IPS-18c (cell line): Measurements from ENCODE around the gene EFTUD2.

Experiments used
- H3K4me3 ChIP-seq: 2 replicates; pipeline ENCODE4 v1.7.0; 2013; ENCODE audit warnings: low read depth, mild to moderate bottlenecking, low read length, moderate library complexity; ENCODE audit not compliant: insufficient read depth
- H3K9me3 ChIP-seq: one replicate; pipeline ENCODE4 v1.6.1; 2013; ENCODE audit warnings: mild to moderate bottlenecking, low read length, moderate library complexity; ENCODE audit not compliant: control insufficient read depth, insufficient read depth

The EFTUD2 gene

DNA sequence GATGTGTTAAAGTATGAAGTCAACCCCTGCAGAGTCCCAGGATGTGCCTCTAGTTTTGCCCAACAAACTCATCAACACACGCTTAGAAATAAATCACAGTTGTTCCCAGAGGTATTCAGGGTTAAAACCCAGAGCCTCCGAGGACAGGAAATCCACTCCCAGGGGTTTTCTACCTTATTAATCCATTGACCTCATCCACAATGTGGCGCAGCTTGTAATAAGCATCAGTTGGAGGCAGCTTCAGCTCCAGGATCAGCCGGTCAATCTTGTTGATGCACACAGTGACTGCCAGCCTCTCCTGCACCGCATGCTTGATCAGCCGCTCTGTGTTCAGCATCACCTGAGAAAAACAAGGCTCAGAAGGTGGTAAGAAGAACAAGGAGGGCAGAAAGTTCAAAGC is 23.5 kb downstream of the EFTUD2 start:
- Histone ChIP-seq H3K9me3 (no peaks in the 10 kb centered on the region), H3K4me3 (no peak overlapping the region)

DNA sequence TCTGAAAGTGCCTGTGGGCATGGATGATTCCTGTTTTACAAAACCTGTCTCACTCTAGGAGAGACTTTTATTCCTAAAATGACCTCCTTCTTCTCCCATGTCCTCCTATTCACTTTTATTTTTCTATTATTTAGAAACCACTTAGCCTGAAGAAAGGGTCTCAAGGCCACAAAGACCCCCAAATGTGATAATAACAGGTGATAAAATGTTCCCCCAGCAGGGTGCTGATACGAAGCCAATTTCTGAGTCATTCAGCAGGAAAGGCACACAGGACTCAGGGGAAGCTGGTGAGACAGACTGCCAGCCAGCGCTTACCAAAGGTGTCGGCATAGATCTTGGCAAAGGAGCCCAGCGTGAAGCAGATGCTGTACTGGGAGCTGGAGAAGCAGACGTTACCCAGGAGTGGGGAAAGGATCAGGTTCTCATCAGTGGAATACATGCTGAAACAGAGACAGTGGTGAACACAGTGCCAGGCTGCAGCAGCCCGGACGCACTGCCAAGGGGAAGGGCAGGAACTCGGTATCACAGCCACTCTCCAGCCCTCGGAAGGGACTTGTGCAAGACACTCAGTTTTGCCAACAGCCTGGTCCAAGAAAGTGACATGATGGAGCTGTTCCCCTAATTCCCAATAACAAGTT is 27.0 kb downstream of the EFTUD2 start:
- Histone ChIP-seq H3K9me3 (no peaks in the 10 kb centered on the region), H3K4me3 (no peak overlapping the region)

DNA sequence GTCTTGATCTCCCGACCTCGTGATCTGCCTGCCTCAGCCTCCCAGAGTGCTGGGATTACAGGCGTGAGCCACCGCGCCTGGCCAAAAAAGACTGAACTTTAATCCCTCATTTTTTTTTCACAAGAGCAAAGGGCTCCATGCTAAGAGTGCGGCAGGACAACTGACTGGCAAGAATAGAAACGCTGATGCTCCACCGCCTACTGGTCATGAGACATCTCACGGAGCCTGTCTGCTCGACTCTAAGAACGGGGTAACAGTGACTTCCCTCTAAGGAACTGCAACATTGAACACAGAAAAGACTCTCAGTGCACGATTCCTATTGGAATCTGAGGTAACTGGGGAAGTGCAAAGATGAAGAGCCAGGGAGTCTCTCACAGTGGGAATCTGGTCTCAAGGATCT is 27.7 kb downstream of the EFTUD2 start:
- Histone ChIP-seq H3K4me3 (no peak overlapping the region), H3K9me3 (no peaks in the 10 kb centered on the region)

DNA sequence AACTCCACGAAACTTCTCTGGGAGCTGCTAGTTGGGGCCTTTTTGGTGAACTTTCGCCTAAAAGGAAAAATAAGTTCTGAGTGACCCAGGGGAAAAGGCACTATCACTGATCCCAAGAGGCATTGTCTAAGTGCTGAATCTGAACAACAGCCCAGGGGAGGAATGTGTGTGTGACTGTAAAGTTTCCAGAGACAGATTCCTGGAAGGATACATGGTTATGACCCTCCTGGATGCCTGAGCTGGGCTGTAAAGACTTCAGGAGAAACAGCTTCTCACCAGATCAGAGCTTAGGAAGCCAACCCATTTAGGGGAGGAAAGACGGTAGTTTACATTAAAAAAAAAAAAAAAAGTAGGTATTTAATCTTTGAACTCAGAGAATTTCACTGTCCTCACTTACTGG is 31.4 kb downstream of the EFTUD2 start:
- no peak overlapping the region for H3K4me3 ChIP-seq
- H3K9me3 ChIP-seq, result no peaks in the 10 kb centered on the region

DNA sequence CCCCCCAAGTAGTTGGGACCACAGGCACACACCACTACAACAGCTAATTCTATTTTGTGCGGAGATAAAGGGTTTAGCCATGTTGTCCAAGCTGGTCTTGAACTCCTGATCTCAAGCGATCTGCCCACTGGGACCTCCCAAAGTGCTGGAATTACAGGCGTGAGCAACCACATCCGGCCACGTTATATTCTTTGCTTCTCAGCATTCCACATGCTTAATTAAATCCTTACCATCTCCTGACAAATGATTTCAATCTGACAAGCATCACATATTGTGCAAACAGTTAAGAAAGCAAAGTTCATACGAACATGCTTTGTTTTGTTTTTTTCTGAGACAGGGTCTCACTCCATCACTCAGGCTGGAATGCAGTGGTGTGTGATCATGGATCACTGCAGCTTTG is 33.3 kb downstream of the EFTUD2 start:
- Histone ChIP-seq H3K9me3 (no peaks in the 10 kb centered on the region), H3K4me3 (no peak overlapping the region)

DNA sequence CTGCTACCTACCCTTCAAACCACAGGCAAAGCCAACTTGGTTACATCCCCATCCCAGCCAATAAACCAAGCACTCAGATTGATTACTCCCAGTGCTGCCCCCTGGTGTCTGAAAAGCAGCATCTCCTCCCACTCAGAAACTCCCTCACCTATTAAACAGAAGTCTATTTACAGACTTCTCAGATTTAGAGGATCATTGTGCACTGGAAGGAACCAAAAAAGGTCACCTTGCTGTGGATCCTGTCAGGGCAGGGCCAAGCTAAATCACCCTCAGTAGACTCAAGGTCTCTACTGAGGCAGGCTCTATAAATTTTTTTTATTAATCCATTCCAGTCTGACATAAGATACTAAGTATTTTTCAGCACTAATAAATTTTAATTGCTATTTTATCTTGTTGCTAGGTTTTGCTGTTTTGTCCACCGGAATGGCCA is 34.0 kb downstream of the EFTUD2 start:
- H3K4me3 ChIP-seq, result no peak overlapping the region
- H3K9me3 ChIP-seq, result no peaks in the 10 kb centered on the region

DNA sequence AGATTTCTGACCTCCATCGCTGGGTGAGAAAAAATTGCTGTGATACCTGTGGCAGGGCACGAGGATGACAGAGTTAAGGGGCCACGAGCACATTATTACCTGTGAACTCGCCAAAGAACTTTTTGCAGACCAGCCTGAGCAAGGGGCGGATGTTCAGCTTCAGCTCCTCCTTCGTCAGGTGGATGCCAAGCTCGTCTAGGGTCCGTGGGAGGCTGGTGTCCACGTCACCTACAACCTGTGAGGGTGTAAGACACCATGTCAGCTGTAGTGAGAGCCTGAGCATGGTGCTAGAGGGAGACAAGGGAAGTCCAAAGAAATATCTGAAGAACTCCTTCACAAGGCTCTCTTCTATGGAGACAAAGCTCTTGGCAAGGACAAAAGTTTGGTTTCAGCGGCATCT is 34.4 kb downstream of the EFTUD2 start:
- H3K4me3 ChIP-seq, result no peak overlapping the region
- H3K9me3 ChIP-seq, result no peaks in the 10 kb centered on the region

DNA sequence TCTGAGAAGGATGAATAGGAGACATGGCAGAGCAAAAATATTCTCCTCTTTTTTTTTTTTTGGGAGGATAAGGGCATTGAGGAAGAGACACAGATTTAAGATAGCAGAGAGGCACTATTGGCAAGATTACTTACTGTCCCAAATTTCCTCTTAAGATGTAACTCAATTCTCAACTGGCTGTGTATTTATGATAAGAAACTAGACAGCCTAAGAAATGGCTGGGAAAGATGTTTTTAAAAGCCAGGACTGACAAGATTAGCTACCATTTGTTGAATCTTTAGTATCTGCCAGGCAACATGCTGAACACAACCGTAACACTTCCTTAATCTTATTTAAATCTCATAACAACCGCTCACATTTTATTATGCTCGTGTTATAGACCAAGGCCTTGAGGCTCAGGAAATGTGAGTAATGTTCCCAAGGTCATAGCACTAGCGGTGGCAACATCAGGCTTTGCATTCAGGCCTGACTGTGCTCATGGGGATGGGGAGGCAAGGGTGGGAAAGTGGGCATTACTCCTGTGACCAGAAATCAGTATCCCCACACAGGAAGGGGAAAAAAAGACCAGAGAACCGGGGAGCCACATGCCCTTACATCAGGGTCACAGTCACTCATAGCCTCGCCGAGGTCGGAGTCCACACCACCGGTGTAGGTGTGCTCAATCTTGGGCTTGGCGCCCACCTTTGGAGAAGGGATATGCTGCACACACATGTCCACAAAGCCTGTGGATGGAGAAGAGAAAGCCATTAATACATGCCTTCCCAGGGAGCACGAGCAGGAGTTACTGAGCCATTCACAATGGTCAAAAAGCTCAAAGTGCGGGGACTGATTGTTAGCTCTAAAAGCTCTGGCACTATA is 36.0 kb downstream of the EFTUD2 start:
- Histone ChIP-seq H3K9me3 (no peaks in the 10 kb centered on the region), H3K4me3 (no peak overlapping the region)

DNA sequence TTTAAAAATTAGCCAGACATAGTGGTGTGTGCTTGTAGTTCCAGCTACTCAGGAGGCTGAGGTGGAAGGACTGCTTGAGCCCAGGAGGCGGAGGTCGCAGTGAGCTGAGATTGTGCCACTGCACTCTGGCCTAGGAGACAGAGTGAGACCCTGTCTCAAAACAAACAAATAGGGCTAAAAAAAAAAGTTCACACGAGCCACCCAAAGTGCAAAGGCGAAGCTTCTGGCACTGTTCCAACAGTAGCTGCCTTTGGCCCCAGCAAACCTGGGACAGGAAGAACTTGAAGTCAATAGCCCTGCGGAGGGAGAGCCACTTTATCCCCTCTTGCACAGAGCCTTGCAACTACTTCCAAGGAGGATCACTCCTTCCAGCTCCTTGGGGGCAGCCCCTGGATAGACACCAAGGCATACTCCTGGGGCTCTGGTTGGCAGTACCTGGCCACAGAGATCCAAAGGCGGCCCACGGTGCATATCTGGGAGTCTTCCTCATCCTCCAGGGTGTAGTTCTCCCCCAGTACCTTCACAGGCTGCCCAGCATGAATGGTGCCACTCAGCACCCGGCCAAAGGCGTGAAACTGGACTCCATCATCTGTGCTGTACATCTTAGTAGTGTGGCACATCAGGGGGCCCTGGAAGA is 36.8 kb downstream of the EFTUD2 start:
- Histone ChIP-seq H3K9me3 (no peaks in the 10 kb centered on the region), H3K4me3 (no peak overlapping the region)

DNA sequence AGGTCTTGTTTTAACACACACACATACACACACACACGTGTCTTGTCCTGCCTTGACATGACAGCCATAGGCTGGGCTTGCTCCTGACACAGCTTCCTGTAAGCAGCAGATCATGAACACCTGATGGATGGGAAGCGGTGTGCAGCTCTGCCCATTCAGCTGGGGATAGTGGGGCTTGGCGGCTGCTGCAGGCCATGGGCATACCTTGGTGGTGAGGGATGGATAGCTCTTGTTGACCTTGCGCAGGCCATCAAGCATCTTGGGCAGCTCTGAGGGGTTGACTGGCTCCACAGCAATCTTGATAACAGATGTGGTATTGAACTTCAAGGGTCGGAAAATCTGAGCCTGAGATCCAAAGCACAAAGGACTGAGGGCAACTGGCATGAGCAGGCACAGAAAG is 39.5 kb downstream of the EFTUD2 start:
- no peaks in the 10 kb centered on the region for H3K9me3 ChIP-seq

DNA sequence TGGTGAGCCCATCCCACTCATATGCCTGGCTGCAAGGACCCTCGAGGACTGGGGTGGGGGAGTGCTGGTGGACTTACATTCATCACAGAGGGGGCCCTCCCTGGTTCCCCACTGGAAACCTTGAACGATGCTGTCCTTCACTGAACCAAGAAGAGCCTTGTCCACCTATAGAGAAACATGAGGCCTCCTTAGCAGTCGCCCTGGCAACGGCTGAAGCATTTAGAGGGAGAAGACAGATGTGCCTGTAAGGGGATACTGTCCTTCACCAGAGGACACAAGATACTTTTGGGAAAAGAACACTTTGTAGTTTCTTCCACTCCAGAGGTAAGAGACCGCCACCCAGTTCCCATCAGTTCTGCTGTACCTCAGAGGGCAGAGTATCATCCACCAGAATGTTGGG is 45.1 kb downstream of the EFTUD2 start:
- no peak overlapping the region for H3K4me3 ChIP-seq
- no peaks in the 10 kb centered on the region for H3K9me3 ChIP-seq

More for the DNA sequence above, 39.5 kb downstream of the EFTUD2 start:
- H3K4me3 ChIP-seq, result no peak overlapping the region

DNA sequence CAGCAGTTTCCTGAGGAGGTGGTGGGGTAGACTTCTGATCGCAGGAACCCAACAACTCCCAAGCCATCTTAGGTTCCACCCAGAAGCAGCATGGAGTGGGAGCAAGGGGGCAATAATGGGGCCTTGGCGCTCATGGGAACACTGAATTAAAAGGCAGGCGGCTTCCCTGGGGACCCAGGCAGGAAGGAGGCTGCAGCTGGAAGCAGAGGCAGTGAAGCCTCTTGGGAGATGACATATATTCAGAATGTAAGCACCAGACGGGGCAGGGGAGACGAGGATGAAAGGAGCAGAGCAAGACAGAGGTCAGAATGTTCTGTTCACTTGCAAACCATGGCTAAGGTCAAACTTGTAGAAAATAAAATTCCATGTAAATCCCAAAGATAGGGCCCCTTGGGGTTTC is 48.6 kb downstream of the EFTUD2 start:
- Histone ChIP-seq H3K4me3 (no peak overlapping the region), H3K9me3 (no peaks in the 10 kb centered on the region)

DNA sequence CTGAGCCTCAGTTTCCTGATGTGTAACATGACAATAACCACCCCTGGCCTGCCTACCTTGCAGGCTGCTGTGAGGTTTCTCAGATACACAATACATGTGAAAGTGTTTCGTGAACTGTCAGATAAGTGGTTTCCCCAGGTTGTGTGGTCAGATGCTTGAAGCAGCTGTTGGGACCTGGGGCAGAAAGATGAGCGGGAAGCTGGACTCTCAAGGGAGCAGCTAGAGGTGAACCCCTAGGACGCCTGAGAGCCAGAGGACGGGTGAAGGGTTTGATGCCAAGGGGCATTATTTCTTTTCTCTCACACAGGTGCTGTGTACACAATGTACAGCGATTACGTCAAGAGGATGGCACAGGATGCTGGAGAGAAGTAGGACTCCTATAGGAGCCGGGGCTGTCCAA is 49.2 kb downstream of the EFTUD2 start:
- H3K4me3 ChIP-seq, result no peak overlapping the region
- no peaks in the 10 kb centered on the region for H3K9me3 ChIP-seq

DNA sequence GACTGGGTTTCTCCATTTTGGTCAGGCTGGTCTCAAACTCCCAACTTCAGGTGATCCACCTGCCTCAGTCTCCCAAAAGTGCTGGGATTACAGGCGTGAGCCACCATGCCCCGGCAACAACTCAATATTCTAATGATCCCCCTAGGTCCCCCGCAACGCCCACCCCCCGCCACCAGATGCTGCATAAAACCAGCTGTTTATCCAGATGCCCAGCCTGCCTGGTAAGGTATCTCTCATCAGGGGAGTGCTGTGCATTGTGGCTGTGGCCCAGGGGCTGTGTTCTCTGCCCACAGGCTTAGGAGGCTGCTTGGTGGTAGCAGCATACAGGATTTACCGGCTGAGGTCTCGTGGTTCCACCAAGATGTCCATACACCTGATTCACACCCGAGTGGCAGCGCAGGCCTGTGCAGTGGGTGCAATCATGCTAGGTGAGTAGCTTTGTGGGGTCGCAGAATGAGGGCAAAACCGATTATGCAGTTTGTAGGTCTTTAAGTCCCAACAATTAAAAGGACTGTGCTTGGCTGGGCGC is 50.2 kb downstream of the EFTUD2 start:
- Histone ChIP-seq H3K9me3 (no peaks in the 10 kb centered on the region), H3K4me3 (no peak overlapping the region)

DNA sequence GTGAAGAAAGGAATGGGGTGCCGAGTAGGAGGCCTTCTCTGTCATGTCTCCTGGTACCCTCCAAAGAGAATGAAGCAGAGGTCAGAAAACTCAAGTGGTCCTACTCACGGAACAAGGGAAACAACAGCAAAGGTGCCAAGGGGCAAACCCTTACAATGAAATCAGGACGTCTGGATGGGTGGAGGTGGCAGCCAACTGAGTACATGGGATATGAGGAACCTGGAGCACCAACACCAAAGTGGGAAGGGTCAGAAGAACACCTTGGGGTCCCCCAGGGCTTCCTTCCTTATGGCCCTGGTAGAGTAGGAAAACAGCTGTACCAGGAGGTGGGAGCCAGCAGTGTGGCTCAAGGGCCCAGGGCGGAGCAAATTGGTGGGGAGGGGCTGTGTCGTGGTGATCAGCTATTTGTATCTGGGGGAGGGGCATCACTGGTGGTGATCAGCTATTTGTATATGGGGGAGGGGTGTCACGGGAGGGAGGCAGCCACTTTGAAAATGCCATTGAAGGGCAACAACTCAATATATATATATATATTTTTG is 50.9 kb downstream of the EFTUD2 start:
- H3K9me3 ChIP-seq, result no peaks in the 10 kb centered on the region
- no peak overlapping the region for H3K4me3 ChIP-seq

DNA sequence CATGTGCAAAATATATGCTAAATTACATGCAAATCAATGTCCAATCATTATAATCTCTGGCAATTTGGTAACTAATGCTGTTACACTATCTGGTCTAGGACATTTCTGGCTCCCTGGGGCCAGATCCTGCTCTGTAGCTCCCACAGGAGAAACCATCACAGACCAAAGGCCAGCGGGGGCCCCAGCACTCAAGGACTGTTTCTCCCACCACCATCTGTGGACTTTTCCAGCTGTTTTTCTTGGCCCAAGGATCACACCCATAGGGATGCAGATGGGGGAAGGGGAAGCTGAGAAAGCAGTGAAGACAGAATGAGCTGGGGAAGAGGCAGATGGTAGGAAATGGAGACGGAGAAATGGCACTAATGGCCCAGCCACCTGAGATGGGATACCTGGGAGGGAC is 51.7 kb downstream of the EFTUD2 start, which contains the start of gene HIGD1B:
Gene HIGD1B (plus strand): TSS at position 298 of the 400 bp plus-strand sequence. CDS start 270 bp downstream, outside the sequence.
- no peaks in the 10 kb centered on the region for H3K9me3 ChIP-seq
- H3K4me3 ChIP-seq, result no peak within 1 kb of the TSS

DNA sequence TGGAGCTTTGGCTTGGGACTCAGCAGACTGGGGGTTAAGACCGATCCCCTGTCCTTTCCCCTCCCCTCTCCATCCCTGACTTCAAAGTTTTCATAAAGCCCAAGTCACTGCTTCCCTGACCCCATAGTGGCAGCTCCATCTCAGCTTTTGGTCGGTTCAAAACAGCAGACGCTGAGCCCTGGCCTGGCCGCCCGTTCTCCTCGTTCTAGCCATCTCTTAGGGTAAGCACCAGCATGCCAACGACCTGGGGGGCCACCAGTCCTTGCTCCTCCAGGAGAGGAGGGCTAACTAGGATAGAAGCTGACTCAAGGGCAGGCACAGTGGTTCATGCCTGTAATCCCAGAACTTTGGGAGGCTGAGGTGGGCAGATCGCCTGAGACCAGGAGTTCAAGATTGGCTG is 53.0 kb downstream of the EFTUD2 start:
- Histone ChIP-seq H3K9me3 (no peaks in the 10 kb centered on the region), H3K4me3 (no peak overlapping the region)
